DND-41 (cell line): Measurements from ENCODE around the gene ZNF160.

Experiments
- EZH2 ChIP-seq: IDR thresholded peaks from 3 replicates; pipeline ENCODE4 v1.6.1; 2012; ENCODE audit warnings: borderline replicate concordance, low read depth, mild to moderate bottlenecking, moderate library complexity, low read length, inconsistent platforms; ENCODE audit not compliant: severe bottlenecking
- TF ChIP-seq, protein P1 (sequence below): IDR thresholded peaks from 2 replicates; pipeline ENCODE4 v1.5.1; 2012; ENCODE audit warnings: borderline replicate concordance, low read length, moderate library complexity, mild to moderate bottlenecking; ENCODE audit not compliant: poor library complexity, severe bottlenecking; ENCODE audit errors: extremely low read depth

DNA sequence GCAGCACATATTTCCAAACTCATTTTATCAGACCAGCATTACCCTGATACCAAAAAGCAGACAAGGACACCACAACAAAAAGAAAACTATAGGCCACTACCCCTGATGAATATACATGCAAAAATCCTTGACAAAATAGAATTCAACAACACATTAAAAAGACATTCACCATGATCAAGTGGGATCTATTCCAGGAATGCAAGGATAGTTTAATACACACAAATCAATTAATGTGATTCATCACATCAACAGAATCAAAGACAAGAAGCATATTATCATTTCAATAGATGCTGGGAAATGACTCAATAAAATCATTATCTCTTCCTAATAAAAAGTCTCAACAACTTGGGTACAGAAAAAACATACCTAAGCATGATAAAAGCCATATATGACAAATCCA, 44.4 kb upstream of the ZNF160 start:
- TF ChIP-seq, protein P1, sequence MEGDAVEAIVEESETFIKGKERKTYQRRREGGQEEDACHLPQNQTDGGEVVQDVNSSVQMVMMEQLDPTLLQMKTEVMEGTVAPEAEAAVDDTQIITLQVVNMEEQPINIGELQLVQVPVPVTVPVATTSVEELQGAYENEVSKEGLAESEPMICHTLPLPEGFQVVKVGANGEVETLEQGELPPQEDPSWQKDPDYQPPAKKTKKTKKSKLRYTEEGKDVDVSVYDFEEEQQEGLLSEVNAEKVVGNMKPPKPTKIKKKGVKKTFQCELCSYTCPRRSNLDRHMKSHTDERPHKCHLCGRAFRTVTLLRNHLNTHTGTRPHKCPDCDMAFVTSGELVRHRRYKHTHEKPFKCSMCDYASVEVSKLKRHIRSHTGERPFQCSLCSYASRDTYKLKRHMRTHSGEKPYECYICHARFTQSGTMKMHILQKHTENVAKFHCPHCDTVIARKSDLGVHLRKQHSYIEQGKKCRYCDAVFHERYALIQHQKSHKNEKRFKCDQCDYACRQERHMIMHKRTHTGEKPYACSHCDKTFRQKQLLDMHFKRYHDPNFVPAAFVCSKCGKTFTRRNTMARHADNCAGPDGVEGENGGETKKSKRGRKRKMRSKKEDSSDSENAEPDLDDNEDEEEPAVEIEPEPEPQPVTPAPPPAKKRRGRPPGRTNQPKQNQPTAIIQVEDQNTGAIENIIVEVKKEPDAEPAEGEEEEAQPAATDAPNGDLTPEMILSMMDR, result no peak
- no peak for TF ChIP-seq EZH2
